ENCODE results near the gene NRG2. TPM values are rescaled to one million over a fixed set of nuclear protein-coding genes. Genes with fewer than 3 reads are reported as not detected.

Gene NRG2
- total and polyA plus RNA-seq, 2 donors (not counting 3 experiments of a cell fraction or from before 2014, with no cell fraction given) = 0.26 to 0.42 TPM

DNA sequence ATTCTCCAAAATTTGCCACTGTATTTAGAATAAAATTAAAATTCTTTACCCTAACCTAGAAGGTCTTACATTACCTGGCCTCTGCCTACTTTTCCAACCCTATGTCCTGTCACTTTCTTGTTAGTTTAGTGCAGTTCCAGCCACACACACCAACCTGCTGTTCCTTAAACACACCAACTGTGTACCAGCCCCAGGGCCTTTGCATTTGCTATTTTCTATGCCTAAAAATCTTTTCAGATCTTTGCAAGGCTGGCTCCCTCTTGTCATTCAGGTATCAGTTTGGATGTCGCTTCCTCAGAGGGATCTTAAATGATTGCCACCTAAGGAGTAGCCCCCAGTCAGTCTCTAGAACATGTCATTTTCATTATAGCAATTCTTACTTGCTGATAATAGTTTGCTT is 17.7 kb upstream of the NRG2 start:
- DNase-seq (ENCODE audit: low read depth, low spot score) = no peak
- Histone ChIP-seq H3K36me3 (ENCODE audit: control insufficient read depth in 2 of 2, extremely low read depth in 1 of 2, insufficient read depth in 2 of 2, low read length in 2 of 2) (no peaks in the 10 kb centered on the region), H3K4me3 (replicated peaks in 1 of 3; ENCODE audit: insufficient read depth in 1 of 3, low read depth in 1 of 3, low read length in 3 of 3) (no peak overlapping the region), H3K79me2 (ENCODE audit: control insufficient read depth, insufficient read depth, low read length) (no peaks in the 10 kb centered on the region), H3K27me3 (ENCODE audit: control insufficient read depth in 2 of 2, insufficient read depth in 2 of 2, low read length in 2 of 2) (peaks cover 38 to 74% of the 10 kb centered on the region in 2 experiments), H3K27ac (ENCODE audit: insufficient read depth, low read depth, low read length) (no peak overlapping the region), H2AFZ (ENCODE audit: low read depth, low read length) (no peak overlapping the region), H3K9me1 (replicated peaks; ENCODE audit: control insufficient read depth, extremely low read depth, insufficient read depth, low read length) (no peaks in the 10 kb centered on the region), H3K4me1 (ENCODE audit: control insufficient read depth, extremely low read depth, insufficient read depth, low read length) (no peaks in the 10 kb centered on the region), H3K9ac (replicated peaks; ENCODE audit: extremely low read depth, insufficient read depth, low read length) (no peak overlapping the region), H3K9me3 (replicated peaks; ENCODE audit: control insufficient read depth, insufficient read depth, low read length) (no peaks in the 10 kb centered on the region), H4K20me1 (replicated peaks; ENCODE audit: control insufficient read depth, extremely low read depth, insufficient read depth, low read length) (no peaks in the 10 kb centered on the region), H3K4me2 (ENCODE audit: insufficient read depth, low read length) (no peak overlapping the region)
- CTCF ChIA-PET = interaction anchor here (1.6 to 1.9 kb wide), 3 partner anchors 12 to 83 kb away, joined by 4 to 6 read pairs (median 5); no protein-coding TSS in a partner anchor
- TF ChIP-seq POLR2A (IDR thresholded peaks at IDR 0.05; ENCODE audit: low read depth, low read length) (no peak), MYC (IDR thresholded peaks at IDR 0.05; ENCODE audit: low read depth, low read length) (no peak), EZH2 (IDR thresholded peaks at IDR 0.05; ENCODE audit: borderline replicate concordance, low read depth, low read length, severe bottlenecking) (no peak), JUN (IDR thresholded peaks at IDR 0.05; ENCODE audit: borderline replicate concordance, insufficient read depth, insufficient read length, low read depth) (no peak)
- TF ChIP-seq, protein P1, sequence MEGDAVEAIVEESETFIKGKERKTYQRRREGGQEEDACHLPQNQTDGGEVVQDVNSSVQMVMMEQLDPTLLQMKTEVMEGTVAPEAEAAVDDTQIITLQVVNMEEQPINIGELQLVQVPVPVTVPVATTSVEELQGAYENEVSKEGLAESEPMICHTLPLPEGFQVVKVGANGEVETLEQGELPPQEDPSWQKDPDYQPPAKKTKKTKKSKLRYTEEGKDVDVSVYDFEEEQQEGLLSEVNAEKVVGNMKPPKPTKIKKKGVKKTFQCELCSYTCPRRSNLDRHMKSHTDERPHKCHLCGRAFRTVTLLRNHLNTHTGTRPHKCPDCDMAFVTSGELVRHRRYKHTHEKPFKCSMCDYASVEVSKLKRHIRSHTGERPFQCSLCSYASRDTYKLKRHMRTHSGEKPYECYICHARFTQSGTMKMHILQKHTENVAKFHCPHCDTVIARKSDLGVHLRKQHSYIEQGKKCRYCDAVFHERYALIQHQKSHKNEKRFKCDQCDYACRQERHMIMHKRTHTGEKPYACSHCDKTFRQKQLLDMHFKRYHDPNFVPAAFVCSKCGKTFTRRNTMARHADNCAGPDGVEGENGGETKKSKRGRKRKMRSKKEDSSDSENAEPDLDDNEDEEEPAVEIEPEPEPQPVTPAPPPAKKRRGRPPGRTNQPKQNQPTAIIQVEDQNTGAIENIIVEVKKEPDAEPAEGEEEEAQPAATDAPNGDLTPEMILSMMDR (IDR thresholded peaks at IDR 0.05; ENCODE audit: extremely low read depth in 1 of 2, insufficient read depth in 1 of 2, low read depth in 1 of 2, low read length in 2 of 2) = no peak
- TF ChIP-seq, protein P2, sequence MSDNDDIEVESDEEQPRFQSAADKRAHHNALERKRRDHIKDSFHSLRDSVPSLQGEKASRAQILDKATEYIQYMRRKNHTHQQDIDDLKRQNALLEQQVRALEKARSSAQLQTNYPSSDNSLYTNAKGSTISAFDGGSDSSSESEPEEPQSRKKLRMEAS (IDR thresholded peaks at IDR 0.05; ENCODE audit: insufficient read depth, insufficient read length) = no peak
- POLR2A ChIA-PET = no interaction called here
- intact Hi-C loops (cut with micrococcal nuclease) = no loop called here
- no peak for FAIRE-seq
- no TSS peak for BruUV-seq (replicated peaks)
- dilution Hi-C loops (cut with MboI; ENCODE audit: extremely low pct_ligation_motif_present, low sequenced_read_pairs) = no loop called here

Data from endothelial cell of umbilical vein (primary cell).